H7 (cell line): ENCODE measurements around the gene FAM120C. TPM values are rescaled to one million over a fixed set of nuclear protein-coding genes. Genes with fewer than 3 reads are reported as not detected.
A peak's percentile ranks its signal among the peaks of the same experiment; 100 is the strongest.

ENCODE experiments used
- DNase-seq: peaks from one replicate; pipeline ENCODE4 v3.0.0; 2012
- H3K27me3 ChIP-seq: 2 replicates; pipeline ENCODE4 v1.6.0; 2011; ENCODE audit warnings: mild to moderate bottlenecking, low read length; ENCODE audit not compliant: control insufficient read depth, insufficient read depth
- H3K36me3 ChIP-seq: replicated peaks from 2 replicates; pipeline ENCODE4 v1.5.1; 2011; ENCODE audit warnings: low read length; ENCODE audit not compliant: control insufficient read depth, insufficient read depth
- H3K4me3 ChIP-seq: 2 replicates; pipeline ENCODE4 v1.5.1; 2011; ENCODE audit warnings: low read depth, mild to moderate bottlenecking, control low read depth, low read length, moderate library complexity; ENCODE audit not compliant: insufficient read depth
- total RNA-seq: library from RNA; depleted of rRNA; stranded (reverse); fragments of >200 nt; shearing (Covaris generic); gene quantifications from 2 replicates; pipeline ENCODE4 v1.2.3, GENCODE V29; 2014

The FAM120C gene
- total RNA-seq, 1 experiment from 2014 or later, result 9.6 TPM

- no peaks in the 10 kb centered on the region for H3K27me3 ChIP-seq
- no peak for DNase-seq
- no peak overlapping the region for H3K4me3 ChIP-seq
- H3K36me3 ChIP-seq, result no peaks in the 10 kb centered on the region
Measured at GRCh38 chrX:54085666-54086065, 97.4 kb downstream of the FAM120C start.

DNA sequence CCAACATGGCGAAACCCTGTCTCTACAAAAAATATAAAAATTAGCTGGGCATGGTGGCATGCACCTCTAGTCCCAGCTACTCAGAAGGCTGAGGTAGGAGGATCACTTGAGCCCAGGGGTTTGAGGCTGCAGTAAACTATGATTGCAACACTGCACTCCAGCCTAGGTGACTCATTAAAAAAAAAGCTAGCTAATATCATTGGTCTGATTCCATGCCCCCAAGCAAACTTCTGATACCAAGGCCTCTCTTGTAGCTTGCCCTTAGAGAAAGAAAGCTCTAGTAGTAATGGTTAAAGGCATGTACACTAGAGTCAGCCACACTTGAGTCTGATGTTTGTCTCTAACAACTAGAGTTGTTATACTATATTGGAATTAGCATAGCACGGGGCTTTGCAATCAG lies 106.2 kb downstream of the FAM120C start:
- Histone ChIP-seq H3K4me3 (no peak overlapping the region), H3K36me3 (no peaks in the 10 kb centered on the region), H3K27me3 (no peaks in the 10 kb centered on the region)
- no peak for DNase-seq

- H3K4me3 ChIP-seq, result no peak overlapping the region
- no peaks in the 10 kb centered on the region for H3K27me3 ChIP-seq
- H3K36me3 ChIP-seq, result no peaks in the 10 kb centered on the region
- no peak for DNase-seq
Measured at GRCh38 chrX:54074826-54075225, 108.2 kb downstream of the FAM120C start.

DNA sequence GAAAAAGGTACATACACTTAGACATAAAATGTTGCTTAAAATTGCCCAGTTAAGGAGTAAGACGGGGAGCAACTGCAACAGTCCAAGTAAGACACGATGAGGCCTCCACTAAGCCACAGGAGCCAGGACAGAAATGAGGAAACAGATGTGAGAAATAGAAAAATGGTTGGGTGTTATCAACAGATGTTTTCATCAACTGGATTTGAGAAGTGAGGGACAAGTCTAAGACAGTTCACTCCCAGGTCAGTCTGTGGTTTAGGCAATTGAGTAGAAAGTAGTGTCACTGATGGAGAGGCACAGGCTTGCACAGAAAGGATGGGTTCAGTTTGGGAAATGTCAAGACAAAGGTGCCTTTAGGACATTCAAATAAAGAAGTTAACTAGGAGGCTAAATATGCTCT lies 115.3 kb downstream of the FAM120C start:
- Histone ChIP-seq H3K27me3 (no peaks in the 10 kb centered on the region), H3K4me3 (no peak overlapping the region), H3K36me3 (no peaks in the 10 kb centered on the region)
- no peak for DNase-seq

DNA sequence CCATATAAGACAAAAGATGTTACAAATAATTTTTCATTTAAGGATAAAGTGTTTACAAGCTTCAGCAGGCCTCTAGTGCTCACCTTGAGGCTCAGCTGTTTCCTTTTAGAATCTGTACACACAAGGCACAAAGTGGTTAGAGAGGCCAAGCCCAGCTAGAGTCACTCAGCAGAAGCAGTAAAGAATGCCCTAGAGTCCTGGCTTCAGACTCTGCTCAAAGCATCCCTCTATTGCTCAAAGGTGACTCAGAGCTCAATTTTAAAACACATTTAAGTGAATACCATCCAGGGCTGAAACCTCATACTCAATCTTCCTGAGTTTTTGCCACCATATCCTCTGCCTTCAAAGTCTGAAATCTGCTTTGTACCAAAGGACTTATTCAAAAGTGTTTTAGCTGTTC lies 116.2 kb downstream of the FAM120C start:
- Histone ChIP-seq H3K27me3 (no peaks in the 10 kb centered on the region), H3K36me3 (no peaks in the 10 kb centered on the region), H3K4me3 (no peak overlapping the region)
- DNase-seq, result no peak

GRCh38 chrX:54064564-54064963 lies 118.5 kb downstream of the FAM120C start:
- no peaks in the 10 kb centered on the region for H3K36me3 ChIP-seq

GRCh38 chrX:54063361-54063760 lies 119.7 kb downstream of the FAM120C start:
- Histone ChIP-seq H3K27me3 (no peaks in the 10 kb centered on the region), H3K4me3 (no peak overlapping the region), H3K36me3 (no peaks in the 10 kb centered on the region)
- no peak for DNase-seq

More at GRCh38 chrX:54064564-54064963, 118.5 kb downstream of the FAM120C start:
- Histone ChIP-seq H3K27me3 (no peaks in the 10 kb centered on the region), H3K4me3 (no peak overlapping the region)
- no peak for DNase-seq

- Histone ChIP-seq H3K27me3 (no peaks in the 10 kb centered on the region), H3K36me3 (no peaks in the 10 kb centered on the region), H3K4me3 (no peak overlapping the region)
- DNase-seq, result no peak
Measured at GRCh38 chrX:54049801-54050200, 133.3 kb downstream of the FAM120C start.

- DNase-seq, result no peak
- no peaks in the 10 kb centered on the region for H3K27me3 ChIP-seq
- H3K36me3 ChIP-seq, result no peaks in the 10 kb centered on the region
- H3K4me3 ChIP-seq, result no peak overlapping the region
Measured at GRCh38 chrX:54048412-54048811, 134.6 kb downstream of the FAM120C start.

DNA sequence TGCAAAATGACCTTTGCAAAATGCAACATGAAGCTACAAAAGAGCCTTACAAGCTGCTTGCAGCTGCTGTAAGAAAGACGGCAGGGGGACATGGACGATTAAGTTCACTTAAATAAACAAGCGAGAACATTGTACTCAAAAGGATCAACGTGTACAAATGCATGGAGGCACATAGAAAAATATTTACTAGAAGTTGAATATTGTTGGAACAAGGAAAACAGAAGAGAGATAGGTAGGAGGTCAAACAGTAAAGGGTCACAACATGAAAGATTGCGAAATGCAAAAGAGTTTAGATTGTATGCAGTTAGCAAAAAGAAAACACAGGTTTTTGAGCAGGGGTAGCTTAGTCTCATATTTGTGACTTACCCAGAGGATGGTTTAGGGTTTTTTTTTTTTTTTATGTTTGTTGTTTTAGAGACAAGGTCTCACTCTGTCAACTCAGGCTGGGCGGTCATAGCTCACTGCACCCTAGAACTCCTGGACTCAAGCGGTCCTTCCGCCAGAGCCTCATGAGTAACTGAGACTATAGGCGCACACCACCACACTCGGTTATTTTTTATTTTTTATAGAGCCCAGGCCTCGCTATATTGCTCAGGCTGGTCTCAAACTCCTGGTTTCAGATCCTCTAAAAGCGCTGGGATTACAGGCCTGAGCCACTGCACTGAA lies 137.4 kb downstream of the FAM120C start:
- no peak for DNase-seq
- Histone ChIP-seq H3K27me3 (no peaks in the 10 kb centered on the region), H3K36me3 (no peaks in the 10 kb centered on the region), H3K4me3 (no peak overlapping the region)

GRCh38 chrX:54044877-54045338 lies 138.1 kb downstream of the FAM120C start:
- no peak for DNase-seq
- peak overlapping the region; percentile 68 for H3K4me3 ChIP-seq
- H3K36me3 ChIP-seq, result no peaks in the 10 kb centered on the region
- H3K27me3 ChIP-seq, result no peaks in the 10 kb centered on the region

- no peaks in the 10 kb centered on the region for H3K27me3 ChIP-seq
- H3K36me3 ChIP-seq, result no peaks in the 10 kb centered on the region
- H3K4me3 ChIP-seq, result peak within 1 kb of the TSS; percentile 68
- peak; percentile 89 for DNase-seq
Measured at GRCh38 chrX:54044126-54044876, 138.8 kb downstream of the FAM120C start, which contains the start of gene PHF8. Gene PHF8, minus strand, starts transcription at chrX:54044473. Its CDS starts 1,745 bp downstream, at chrX:54042728.

DNA sequence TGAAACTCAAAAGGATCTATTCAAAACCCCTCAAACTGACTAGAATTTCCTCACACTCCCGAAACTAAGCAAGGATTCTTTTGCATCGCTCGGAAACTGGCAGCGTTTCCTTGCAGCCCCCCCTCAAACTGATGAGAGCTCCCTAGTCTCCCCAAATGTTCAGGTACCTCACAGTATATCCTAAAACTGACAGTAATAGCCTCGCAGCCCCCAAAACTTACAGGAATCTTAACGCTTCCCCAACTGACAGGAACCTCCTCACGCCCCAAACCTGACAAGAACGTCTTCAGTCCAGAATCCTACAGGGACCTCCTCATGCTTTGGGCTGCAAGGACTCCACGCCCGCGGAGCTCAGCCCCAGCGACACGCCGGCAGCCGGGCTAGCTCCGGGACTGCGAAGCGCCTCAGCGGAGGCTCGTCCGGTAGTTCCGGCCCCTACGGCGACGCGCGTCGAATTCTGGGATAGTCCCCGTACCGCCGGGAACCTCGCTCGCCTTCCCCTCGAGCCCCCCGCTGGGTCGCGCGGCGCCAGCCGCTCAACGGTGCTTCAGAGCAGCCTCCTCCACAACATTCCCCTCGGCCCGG lies 139.4 kb downstream of the FAM120C start:
- H3K27me3 ChIP-seq, result no peaks in the 10 kb centered on the region
- peak; percentile 73 for DNase-seq
- no peaks in the 10 kb centered on the region for H3K36me3 ChIP-seq
- H3K4me3 ChIP-seq, result peak overlapping the region; percentile 68

DNA sequence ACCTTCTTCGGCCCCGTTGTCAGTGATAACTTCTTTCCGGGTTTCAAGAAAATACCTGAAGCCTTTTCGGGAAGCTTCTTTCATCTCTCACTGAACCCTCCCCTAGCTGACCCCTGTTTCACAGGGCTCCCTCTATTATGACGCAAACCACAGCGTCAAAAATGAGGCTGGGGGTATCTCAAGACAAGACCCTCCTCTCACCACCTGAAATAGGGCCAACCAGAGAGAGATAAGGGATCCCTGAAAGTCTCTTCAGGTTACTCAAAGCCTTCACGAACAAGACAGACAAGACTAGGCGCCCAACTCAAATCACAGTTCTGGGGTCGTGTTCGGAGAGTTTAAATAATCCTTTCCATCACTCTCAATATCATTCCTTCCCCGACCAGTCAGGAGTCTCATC lies 140.0 kb downstream of the FAM120C start:
- Histone ChIP-seq H3K27me3 (no peaks in the 10 kb centered on the region), H3K4me3 (peak overlapping the region; percentile 68), H3K36me3 (no peaks in the 10 kb centered on the region)
- no peak for DNase-seq

DNA sequence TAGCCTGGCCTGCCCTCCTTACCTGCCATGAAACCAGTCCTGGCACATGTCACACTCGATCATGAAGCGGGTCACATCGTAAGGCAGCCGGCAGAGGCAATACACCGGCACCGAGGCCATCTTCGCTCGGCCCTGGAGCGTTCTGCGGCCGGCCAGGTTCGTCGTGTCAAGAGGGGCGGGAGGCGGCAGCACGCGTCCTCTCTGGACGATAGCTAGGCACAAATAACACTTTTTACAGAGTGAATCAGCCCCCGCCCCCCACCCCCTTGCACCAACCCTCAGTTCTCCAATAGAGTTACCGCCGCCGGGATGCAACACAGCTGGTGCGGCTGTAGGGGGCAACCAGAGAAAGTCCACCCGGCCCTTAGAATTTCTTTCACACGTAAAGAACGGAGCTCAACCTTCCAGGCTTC lies 140.4 kb downstream of the FAM120C start:
- peak; percentile 74 for DNase-seq
- H3K4me3 ChIP-seq, result peak overlapping the region; percentile 68
- H3K36me3 ChIP-seq, result no peaks in the 10 kb centered on the region
- no peaks in the 10 kb centered on the region for H3K27me3 ChIP-seq
